Natural killer cell (primary cell): ENCODE measurements around the gene FBL. TPM values are rescaled to one million over a fixed set of nuclear protein-coding genes. Genes with fewer than 3 reads are reported as not detected.

Source experiments
- ATAC-seq, 3 donors: fragments of 150-1000 bp in 2 of 3; fragments of 200-7000 bp in 1 of 3; cut with Tn5 transposase; 1 replicate in 1 of 3; 2 replicates in 2 of 3; pipeline ENCODE4 v1.10.0; 2021; ENCODE audit warnings: mild to moderate bottlenecking in 2 of 3, moderate library complexity in 2 of 3
- DNase-seq, 2 donors: peaks; one replicate each; pipeline versions ENCODE4 v3.0.0 to v3.0.0-alpha.2; 2013 to 2021; ENCODE audit warnings: mixed read lengths in 1 of 2
- H3K27ac ChIP-seq: one replicate; pipeline ENCODE4 v1.5.1; 2013; ENCODE audit warnings: mild to moderate bottlenecking, low read length
- H3K27me3 ChIP-seq: one replicate; pipeline ENCODE4 v1.6.1; 2013; ENCODE audit warnings: low read length; ENCODE audit not compliant: control insufficient read depth, insufficient read depth
- H3K36me3 ChIP-seq: one replicate; pipeline ENCODE4 v1.6.1; 2013; ENCODE audit warnings: low read length; ENCODE audit not compliant: control insufficient read depth, insufficient read depth
- H3K4me1 ChIP-seq: one replicate; pipeline ENCODE4 v1.6.1; 2013; ENCODE audit warnings: low read length; ENCODE audit not compliant: control insufficient read depth, insufficient read depth
- H3K4me3 ChIP-seq: one replicate; pipeline ENCODE4 v1.5.1; 2013; ENCODE audit warnings: low read length
- H3K9me3 ChIP-seq: one replicate; pipeline ENCODE4 v1.6.1; 2013; ENCODE audit warnings: low read length; ENCODE audit not compliant: control insufficient read depth, insufficient read depth
- H3K27ac Mint-ChIP-seq, 2 donors: one replicate each; pipeline ENCODE4 v1.8.0; 2022; ENCODE audit warnings: mild to moderate bottlenecking in 2 of 2, mixed read lengths in 2 of 2, moderate library complexity in 1 of 2
- H3K27me3 Mint-ChIP-seq, 2 donors: one replicate each; pipeline ENCODE4 v1.8.0; 2022; ENCODE audit warnings: low read depth in 2 of 2, mixed read lengths in 2 of 2
- H3K36me3 Mint-ChIP-seq: one replicate; pipeline ENCODE4 v1.8.0; 2022; ENCODE audit warnings: mixed read lengths
- H3K4me1 Mint-ChIP-seq, 2 donors: one replicate each; pipeline ENCODE4 v1.8.0; 2022; ENCODE audit warnings: mixed read lengths in 2 of 2
- H3K4me3 Mint-ChIP-seq: one replicate; pipeline ENCODE4 v1.8.0; 2022; ENCODE audit warnings: mild to moderate bottlenecking, moderate library complexity, mixed read lengths
- H3K9me3 Mint-ChIP-seq, 2 donors: one replicate each; pipeline ENCODE4 v1.8.0; 2022; ENCODE audit warnings: mixed read lengths in 2 of 2
- CTCF ChIP-seq: fragments of 200-600 bp; IDR thresholded peaks from one replicate; pipeline ENCODE4 v1.8.0; 2022; ENCODE audit warnings: antibody characterized with exemption
- WGBS: methylation state at CpG from one replicate; pipeline ENCODE4 v1.1.7; 2013; ENCODE audit warnings: missing lambda C conversion rate; ENCODE audit not compliant: insufficient coverage; 5-methylcytosine and 5-hydroxymethylcytosine counted together
- intact Hi-C: fragments of 100-400 bp; cut with micrococcal nuclease; formaldehyde crosslinking; loops from one replicate; pipeline ENCODE4 v1.14.2; 2022
- total RNA-seq, 4 donors: library from RNA; stranded (reverse); fragments of 120-200 nt in 1 of 4; gene quantifications; one replicate each; pipeline versions ENCODE4 v1.2.3 to v1.2.4, GENCODE V29; 2013 to 2022

The FBL gene
- total RNA-seq, 3 donors from 2014 or later (not counting 1 experiment from before 2014, with no cell fraction given), result 181 to 213 (median 201) TPM

GRCh38 chr19:39864118-39864517 lies 17.9 kb upstream of the FBL start:
- peaks cover 2% of the 10 kb centered on the region for H3K36me3 ChIP-seq
- DNase-seq, result no peak
- H3K4me1 ChIP-seq, result no peaks in the 10 kb centered on the region
- no peak for TF ChIP-seq CTCF
- H3K27me3 ChIP-seq, result no peaks in the 10 kb centered on the region
- Mint-ChIP-seq H3K9me3 (no peaks in the 10 kb centered on the region), H3K4me3 (no peak overlapping the region), H3K27ac (no peak overlapping the region), H3K36me3 (peaks cover 9% of the 10 kb centered on the region), H3K4me1 (peaks cover 0 to 6% of the 10 kb centered on the region in 2 donors), H3K27me3 (no peaks in the 10 kb centered on the region)
- H3K4me3 ChIP-seq, result no peak overlapping the region
- H3K27ac ChIP-seq, result no peak overlapping the region
- WGBS, result no CpG with 5 or more reads among the region's 2 CpGs
- no peak for ATAC-seq
- no peaks in the 10 kb centered on the region for H3K9me3 ChIP-seq
- intact Hi-C loops, result no loop called here

- Histone ChIP-seq H3K4me3 (no peak overlapping the region), H3K4me1 (no peaks in the 10 kb centered on the region), H3K27ac (no peak overlapping the region), H3K9me3 (no peaks in the 10 kb centered on the region), H3K36me3 (no peaks in the 10 kb centered on the region), H3K27me3 (no peaks in the 10 kb centered on the region)
- DNase-seq, result no peak
- WGBS, result 35% methylated on average over 11 of the region's 11 CpGs
- Mint-ChIP-seq H3K4me1 (no peaks in the 10 kb centered on the region), H3K4me3 (no peak overlapping the region), H3K36me3 (no peaks in the 10 kb centered on the region), H3K27me3 (peaks cover 5 to 9% of the 10 kb centered on the region in 2 donors), H3K27ac (no peak overlapping the region), H3K9me3 (no peaks in the 10 kb centered on the region)
- intact Hi-C loops, result no loop called here
- ATAC-seq, result no peak
- TF ChIP-seq CTCF, result no peak
Measured at GRCh38 chr19:39858541-39858940, 12.4 kb upstream of the FBL start.

- Histone ChIP-seq H3K9me3 (no peaks in the 10 kb centered on the region), H3K27me3 (no peaks in the 10 kb centered on the region), H3K36me3 (no peaks in the 10 kb centered on the region), H3K4me3 (no peak overlapping the region), H3K4me1 (no peaks in the 10 kb centered on the region), H3K27ac (no peak overlapping the region)
- H3K4me3 Mint-ChIP-seq, result no peak overlapping the region
- no peak for ATAC-seq
- H3K27me3 Mint-ChIP-seq, result peaks cover 3 to 17% of the 10 kb centered on the region in 2 donors
- no peaks in the 10 kb centered on the region for H3K9me3 Mint-ChIP-seq
- no peak for DNase-seq
- no peaks in the 10 kb centered on the region for H3K4me1 Mint-ChIP-seq
- WGBS, result 93% methylated on average over 7 of the region's 7 CpGs
- no peak overlapping the region for H3K27ac Mint-ChIP-seq
- intact Hi-C loops, result no loop called here
- no peaks in the 10 kb centered on the region for H3K36me3 Mint-ChIP-seq
- TF ChIP-seq CTCF, result no peak
Measured at GRCh38 chr19:39852882-39853281, 6.7 kb upstream of the FBL start.

DNA sequence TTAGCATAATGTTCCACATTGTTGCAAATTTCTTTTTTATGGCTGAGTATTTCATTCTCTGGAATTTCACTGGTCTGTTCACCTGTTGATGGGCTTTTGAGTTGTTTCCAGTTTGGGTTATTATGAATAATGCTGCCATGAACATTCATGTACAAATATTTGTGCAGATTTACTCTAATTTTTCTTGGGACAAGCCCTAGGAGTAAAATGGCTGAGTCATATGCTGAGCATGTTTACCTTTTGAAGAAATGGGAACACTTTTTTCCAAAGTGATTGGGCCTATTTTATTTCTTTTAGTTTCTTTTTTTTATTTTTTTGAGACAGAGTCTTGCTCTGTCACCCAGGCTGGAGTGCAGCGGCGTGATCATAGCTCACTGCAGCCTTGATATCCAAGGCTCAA lies 4.7 kb upstream of the FBL start:
- H3K9me3 ChIP-seq, result no peaks in the 10 kb centered on the region
- ATAC-seq (no peak), DNase-seq (no peak)
- intact Hi-C loops, result no loop called here
- H3K4me1 ChIP-seq, result peaks cover 10% of the 10 kb centered on the region
- H3K27me3 ChIP-seq, result no peaks in the 10 kb centered on the region
- H3K4me1 Mint-ChIP-seq, result peaks cover 13% of the 10 kb centered on the region in 2 donors
- 71% methylated on average over 2 of the region's 2 CpGs for WGBS
- H3K27me3 Mint-ChIP-seq, result peaks cover 0 to 17% of the 10 kb centered on the region in 2 donors
- no peak overlapping the region for H3K27ac ChIP-seq
- no peaks in the 10 kb centered on the region for H3K9me3 Mint-ChIP-seq
- H3K36me3 ChIP-seq, result no peaks in the 10 kb centered on the region
- H3K4me3 Mint-ChIP-seq, result no peak overlapping the region
- H3K27ac Mint-ChIP-seq, result no peak overlapping the region
- no peak overlapping the region for H3K4me3 ChIP-seq
- H3K36me3 Mint-ChIP-seq, result no peaks in the 10 kb centered on the region
- TF ChIP-seq CTCF, result no peak
